Immature natural killer cell (primary cell): Measurements from ENCODE around the gene ERCC1. TPM values are rescaled to one million over a fixed set of nuclear protein-coding genes. Genes with fewer than 3 reads are reported as not detected.
A peak's percentile ranks its signal among the peaks of the same experiment; 100 is the strongest.

Experiments used
- DNase-seq, 3 donors: peaks; one replicate each; pipeline ENCODE4 v3.0.0; 2022; ENCODE audit warnings: mixed read lengths in 1 of 3
- H3K27ac Mint-ChIP-seq, 6 donors: one replicate each; pipeline ENCODE4 v1.8.0; 2020; ENCODE audit warnings: mixed read lengths in 6 of 6, mild to moderate bottlenecking in 5 of 6, inconsistent platforms in 4 of 6, moderate library complexity in 3 of 6
- H3K27me3 Mint-ChIP-seq, 3 donors: one replicate each; pipeline ENCODE4 v1.8.0; 2020 to 2021; ENCODE audit warnings: low read depth in 3 of 3, mild to moderate bottlenecking in 3 of 3, mixed read lengths in 3 of 3, moderate library complexity in 3 of 3, inconsistent platforms in 1 of 3
- H3K36me3 Mint-ChIP-seq, 3 donors: one replicate each; pipeline ENCODE4 v1.8.0; 2020; ENCODE audit warnings: mixed read lengths in 3 of 3, inconsistent platforms in 2 of 3, mild to moderate bottlenecking in 2 of 3
- H3K4me1 Mint-ChIP-seq, 2 donors: one replicate each; pipeline ENCODE4 v1.8.0; 2020; ENCODE audit warnings: inconsistent platforms in 2 of 2, mild to moderate bottlenecking in 2 of 2, mixed read lengths in 2 of 2, moderate library complexity in 1 of 2
- H3K4me3 Mint-ChIP-seq, 5 donors: one replicate each; pipeline ENCODE4 v1.8.0; 2020; ENCODE audit warnings: mild to moderate bottlenecking in 5 of 5, mixed read lengths in 5 of 5, inconsistent platforms in 3 of 5, moderate library complexity in 3 of 5
- H3K9me3 Mint-ChIP-seq, 6 donors: one replicate each; pipeline ENCODE4 v1.8.0; 2020; ENCODE audit warnings: mild to moderate bottlenecking in 6 of 6, mixed read lengths in 6 of 6, inconsistent platforms in 4 of 6, moderate library complexity in 3 of 6
- polyA plus RNA-seq, 3 donors: library from polyadenylated mRNA; unstranded; fragments of 300-500 nt; fragmentation: Illumina TruSeq; gene quantifications; one replicate each; pipeline ENCODE4 v1.2.3, GENCODE V29; 2021

The ERCC1 gene
- polyA plus RNA-seq, 3 donors from 2014 or later = 50.8 to 62.2 (median 54.5) TPM

- peaks cover 4 to 10% (median 7%) of the 10 kb centered on the region in 3 donors for H3K36me3 Mint-ChIP-seq
- H3K4me3 Mint-ChIP-seq = peak overlapping the region; percentile 75 to 97 (median 96)
- peaks cover 72 to 81% of the 10 kb centered on the region in 2 donors for H3K4me1 Mint-ChIP-seq
These were observed 24.7 kb upstream of the ERCC1 start for GRCh38 chr19:45448425-45448756.

GRCh38 chr19:45446944-45447343, 23.2 kb upstream of the ERCC1 start:
- Mint-ChIP-seq H3K36me3 (peaks cover 4 to 10% (median 7%) of the 10 kb centered on the region in 3 donors), H3K4me1 (peaks cover 76 to 89% of the 10 kb centered on the region in 2 donors), H3K27ac (peak overlapping the region; percentile 12 to 100 (median 100)), H3K9me3 (peaks cover 0 to 2% (median 0%) of the 10 kb centered on the region in 6 donors), H3K4me3 (no peak overlapping the region), H3K27me3 (peaks cover 31 to 44% (median 40%) of the 10 kb centered on the region in 3 donors)
- DNase-seq = no peak

More at GRCh38 chr19:45448425-45448756, 24.7 kb upstream of the ERCC1 start:
- DNase-seq = no peak
- H3K27ac Mint-ChIP-seq = peak overlapping the region; percentile 99 to 100 (median 100)
- peaks cover 32 to 42% (median 37%) of the 10 kb centered on the region in 3 donors for H3K27me3 Mint-ChIP-seq
- peaks cover 0 to 2% (median 0%) of the 10 kb centered on the region in 6 donors for H3K9me3 Mint-ChIP-seq

- no peaks in the 10 kb centered on the region for H3K9me3 Mint-ChIP-seq
- H3K36me3 Mint-ChIP-seq = peaks cover 4 to 10% (median 7%) of the 10 kb centered on the region in 3 donors
These were observed 22.6 kb upstream of the ERCC1 start for GRCh38 chr19:45446295-45446694.

GRCh38 chr19:45445139-45445538, 21.4 kb upstream of the ERCC1 start:
- peaks cover 73 to 89% of the 10 kb centered on the region in 2 donors for H3K4me1 Mint-ChIP-seq
- no peaks in the 10 kb centered on the region for H3K9me3 Mint-ChIP-seq
- peak overlapping the region; percentile 89 to 99 (median 96) for H3K27ac Mint-ChIP-seq
- peaks cover 18 to 28% (median 24%) of the 10 kb centered on the region in 3 donors for H3K27me3 Mint-ChIP-seq
- no peak for DNase-seq
- peak overlapping the region; percentile 80 to 90 (median 88) for H3K4me3 Mint-ChIP-seq
- peaks cover 4 to 10% (median 7%) of the 10 kb centered on the region in 3 donors for H3K36me3 Mint-ChIP-seq

More at GRCh38 chr19:45446295-45446694, 22.6 kb upstream of the ERCC1 start:
- Mint-ChIP-seq H3K4me1 (peaks cover 69 to 84% of the 10 kb centered on the region in 2 donors), H3K27me3 (peaks cover 25 to 37% (median 33%) of the 10 kb centered on the region in 3 donors), H3K4me3 (peak overlapping the region; percentile 63 to 77 (median 71)), H3K27ac (peak overlapping the region; percentile 84 to 100 (median 92))
- peak; percentile 42 to 54 (median 49) for DNase-seq

GRCh38 chr19:45444318-45445041, 20.8 kb upstream of the ERCC1 start:
- H3K4me1 Mint-ChIP-seq = peaks cover 69 to 85% of the 10 kb centered on the region in 2 donors
- peak; percentile 93 for DNase-seq
- H3K36me3 Mint-ChIP-seq = peaks cover 4 to 10% (median 7%) of the 10 kb centered on the region in 3 donors
- peak overlapping the region; percentile 80 to 90 (median 88) for H3K4me3 Mint-ChIP-seq
- H3K9me3 Mint-ChIP-seq = no peaks in the 10 kb centered on the region
- H3K27ac Mint-ChIP-seq = peak overlapping the region; percentile 89 to 99 (median 96)
- peaks cover 15 to 21% (median 18%) of the 10 kb centered on the region in 3 donors for H3K27me3 Mint-ChIP-seq

GRCh38 chr19:45443462-45444317, 20.0 kb upstream of the ERCC1 start:
- H3K27me3 Mint-ChIP-seq = peaks cover 10 to 18% (median 16%) of the 10 kb centered on the region in 3 donors
- peak; percentile 49 to 59 (median 57) for DNase-seq
- H3K27ac Mint-ChIP-seq = peak overlapping the region; percentile 87 to 99 (median 98)
- peak overlapping the region; percentile 85 to 94 (median 89) for H3K4me3 Mint-ChIP-seq
- peaks cover 62 to 78% of the 10 kb centered on the region in 2 donors for H3K4me1 Mint-ChIP-seq
- H3K36me3 Mint-ChIP-seq = peaks cover 4 to 10% (median 7%) of the 10 kb centered on the region in 3 donors
- H3K9me3 Mint-ChIP-seq = no peaks in the 10 kb centered on the region

GRCh38 chr19:45442778-45443461, 19.2 kb upstream of the ERCC1 start:
- Mint-ChIP-seq H3K27ac (peak overlapping the region; percentile 82 to 99 (median 94)), H3K9me3 (no peaks in the 10 kb centered on the region), H3K4me3 (peak overlapping the region; percentile 82 to 90 (median 88)), H3K4me1 (peaks cover 56 to 70% of the 10 kb centered on the region in 2 donors), H3K27me3 (peaks cover 9 to 16% (median 14%) of the 10 kb centered on the region in 3 donors), H3K36me3 (peaks cover 4 to 10% (median 4%) of the 10 kb centered on the region in 3 donors)
- DNase-seq = peak; percentile 49 to 54 (median 53)

- H3K36me3 Mint-ChIP-seq = peaks cover under 1 to 10% (median 1%) of the 10 kb centered on the region in 3 donors
- peaks cover 6 to 16% (median 14%) of the 10 kb centered on the region in 3 donors for H3K27me3 Mint-ChIP-seq
- H3K9me3 Mint-ChIP-seq = no peaks in the 10 kb centered on the region
- peak overlapping the region; percentile 82 to 90 (median 88) for H3K4me3 Mint-ChIP-seq
- H3K4me1 Mint-ChIP-seq = peaks cover 53 to 65% of the 10 kb centered on the region in 2 donors
- peak overlapping the region; percentile 82 to 99 (median 94) for H3K27ac Mint-ChIP-seq
- no peak for DNase-seq
These were observed 18.7 kb upstream of the ERCC1 start for GRCh38 chr19:45442408-45442777.

- peaks cover 46 to 54% of the 10 kb centered on the region in 2 donors for H3K4me1 Mint-ChIP-seq
- peaks cover 0 to 5% (median 0%) of the 10 kb centered on the region in 3 donors for H3K36me3 Mint-ChIP-seq
- H3K27ac Mint-ChIP-seq = peak overlapping the region; percentile 73 to 94 (median 87)
- DNase-seq = no peak
- H3K4me3 Mint-ChIP-seq = peak overlapping the region; percentile 64 to 79 (median 75)
- H3K27me3 Mint-ChIP-seq = peaks cover 6 to 13% (median 13%) of the 10 kb centered on the region in 3 donors
- H3K9me3 Mint-ChIP-seq = no peaks in the 10 kb centered on the region
These were observed 17.3 kb upstream of the ERCC1 start for GRCh38 chr19:45440873-45441654.

GRCh38 chr19:45440259-45440638, 16.5 kb upstream of the ERCC1 start:
- DNase-seq = no peak
- Mint-ChIP-seq H3K9me3 (no peaks in the 10 kb centered on the region), H3K36me3 (peaks cover 0 to 1% (median 0%) of the 10 kb centered on the region in 3 donors), H3K4me1 (peaks cover 40 to 46% of the 10 kb centered on the region in 2 donors), H3K27ac (peak overlapping the region; percentile 73 to 94 (median 87)), H3K4me3 (peak overlapping the region; percentile 64 to 79 (median 75)), H3K27me3 (peaks cover 5 to 13% (median 11%) of the 10 kb centered on the region in 3 donors)

- Mint-ChIP-seq H3K36me3 (no peaks in the 10 kb centered on the region), H3K27me3 (peaks cover 5 to 14% (median 11%) of the 10 kb centered on the region in 3 donors)
- DNase-seq = peak; percentile 92
These were observed 16.0 kb upstream of the ERCC1 start for GRCh38 chr19:45439569-45440258.

GRCh38 chr19:45439190-45439568, 15.5 kb upstream of the ERCC1 start:
- H3K4me3 Mint-ChIP-seq = peak overlapping the region in 4 of 5 donors; percentile 29 to 56 (median 40)
- no peak for DNase-seq
- H3K4me1 Mint-ChIP-seq = peaks cover 30 to 36% of the 10 kb centered on the region in 2 donors
- H3K27ac Mint-ChIP-seq = peak overlapping the region in 1 of 6 donors; percentile 28
- peaks cover 5 to 11% (median 9%) of the 10 kb centered on the region in 3 donors for H3K27me3 Mint-ChIP-seq
- H3K9me3 Mint-ChIP-seq = no peaks in the 10 kb centered on the region
- no peaks in the 10 kb centered on the region for H3K36me3 Mint-ChIP-seq

More at GRCh38 chr19:45439569-45440258, 16.0 kb upstream of the ERCC1 start:
- Mint-ChIP-seq H3K9me3 (no peaks in the 10 kb centered on the region), H3K4me1 (peaks cover 34 to 41% of the 10 kb centered on the region in 2 donors), H3K27ac (peak overlapping the region; percentile 73 to 94 (median 87)), H3K4me3 (peak overlapping the region; percentile 64 to 79 (median 75))
